Right atrium auricular region (tissue), 2 donors: ENCODE data around the gene TRPM1. TPM values are rescaled to one million over a fixed set of nuclear protein-coding genes. Genes with fewer than 3 reads are reported as not detected.
A peak's percentile ranks its signal among the peaks of the same experiment; 100 is the strongest.

Source experiments
- DNase-seq: peaks from one replicate; pipeline ENCODE4 v3.0.0-alpha.2; 2019; ENCODE audit warnings: low spot score
- H3K27ac ChIP-seq, 2 donors: fragments of 200-600 bp; sonication (generic); 1 replicate in 1 of 2; 2 replicates in 1 of 2; pipeline ENCODE4 v1.5.1; 2016 to 2019
- H3K27me3 ChIP-seq, 2 donors: fragments of 200-600 bp; sonication (generic); one replicate each; pipeline versions ENCODE4 v1.5.1 to v1.6.0; 2017 to 2019
- H3K36me3 ChIP-seq: fragments of 200-600 bp; sonication (generic); one replicate; pipeline ENCODE4 v1.5.1; 2016
- H3K4me1 ChIP-seq, 2 donors: fragments of 200-600 bp; sonication (generic); one replicate each; pipeline versions ENCODE4 v1.5.1 to v1.6.0; 2017 to 2019
- H3K4me3 ChIP-seq, 2 donors: fragments of 200-600 bp; sonication (generic); 1 replicate in 1 of 2; 2 replicates in 1 of 2; pipeline ENCODE4 v1.5.1; 2017 to 2019; ENCODE audit warnings: mild to moderate bottlenecking in 1 of 2, moderate library complexity in 1 of 2
- H3K9me3 ChIP-seq, 2 donors: fragments of 200-600 bp; sonication (generic); one replicate each; pipeline ENCODE4 v1.5.1; 2019
- CTCF ChIP-seq, 2 donors: fragments of 200-600 bp; sonication (generic); IDR thresholded peaks; one replicate each; pipeline ENCODE4 v1.5.1; 2019; ENCODE audit warnings: antibody characterized with exemption in 2 of 2
- total RNA-seq, 2 donors: library from RNA; depleted of rRNA; stranded (reverse); fragments of >200 nt; gene quantifications; one replicate each; pipeline ENCODE4 v1.1.0, GENCODE V29; 2016

Gene TRPM1
- total RNA-seq, 2 donors from 2014 or later, result not detected

- Histone ChIP-seq H3K27me3 (no peaks in the 10 kb centered on the region), H3K36me3 (no peaks in the 10 kb centered on the region), H3K9me3 (no peaks in the 10 kb centered on the region), H3K4me1 (peaks cover 0 to 11% of the 10 kb centered on the region in 2 donors), H3K4me3 (no peak overlapping the region), H3K27ac (no peak overlapping the region)
- TF ChIP-seq CTCF (IDR thresholded peaks at IDR 0.05), result no peak
- peak; percentile 56 for DNase-seq
These were observed 19.8 kb downstream of the TRPM1 start for GRCh38 chr15:31081588-31082250.

- Histone ChIP-seq H3K9me3 (no peaks in the 10 kb centered on the region), H3K4me3 (peak overlapping the region in 1 of 2 donors; percentile 25), H3K27me3 (no peaks in the 10 kb centered on the region), H3K4me1 (peaks cover 0 to 11% of the 10 kb centered on the region in 2 donors), H3K36me3 (no peaks in the 10 kb centered on the region), H3K27ac (no peak overlapping the region)
- no peak for TF ChIP-seq CTCF (IDR thresholded peaks at IDR 0.05)
- no peak for DNase-seq
These were observed 20.5 kb downstream of the TRPM1 start for GRCh38 chr15:31081056-31081455.

GRCh38 chr15:31080591-31081014, 20.9 kb downstream of the TRPM1 start:
- TF ChIP-seq CTCF (IDR thresholded peaks at IDR 0.05), result no peak
- DNase-seq, result peak; percentile 66
- Histone ChIP-seq H3K4me3 (peak overlapping the region in 1 of 2 donors; percentile 25), H3K9me3 (no peaks in the 10 kb centered on the region), H3K27ac (no peak overlapping the region), H3K27me3 (no peaks in the 10 kb centered on the region), H3K36me3 (no peaks in the 10 kb centered on the region), H3K4me1 (peaks cover 0 to 11% of the 10 kb centered on the region in 2 donors)

- H3K9me3 ChIP-seq, result no peaks in the 10 kb centered on the region
- peaks cover 0 to 11% of the 10 kb centered on the region in 2 donors for H3K4me1 ChIP-seq
- DNase-seq, result peak; percentile 43
- TF ChIP-seq CTCF (IDR thresholded peaks at IDR 0.05), result no peak
- no peak overlapping the region for H3K27ac ChIP-seq
- H3K4me3 ChIP-seq, result no peak overlapping the region
- H3K36me3 ChIP-seq, result no peaks in the 10 kb centered on the region
- no peaks in the 10 kb centered on the region for H3K27me3 ChIP-seq
These were observed 22.0 kb downstream of the TRPM1 start for GRCh38 chr15:31079519-31079918.

GRCh38 chr15:31078471-31078870, 23.1 kb downstream of the TRPM1 start:
- no peaks in the 10 kb centered on the region for H3K27me3 ChIP-seq
- no peaks in the 10 kb centered on the region for H3K36me3 ChIP-seq
- no peaks in the 10 kb centered on the region for H3K9me3 ChIP-seq
- peaks cover 0 to 9% of the 10 kb centered on the region in 2 donors for H3K4me1 ChIP-seq
- no peak overlapping the region for H3K4me3 ChIP-seq
- H3K27ac ChIP-seq, result no peak overlapping the region
- TF ChIP-seq CTCF (IDR thresholded peaks at IDR 0.05), result no peak
- DNase-seq, result no peak

GRCh38 chr15:31077941-31078340, 23.6 kb downstream of the TRPM1 start:
- DNase-seq, result peak; percentile 32
- no peaks in the 10 kb centered on the region for H3K36me3 ChIP-seq
- H3K9me3 ChIP-seq, result no peaks in the 10 kb centered on the region
- TF ChIP-seq CTCF (IDR thresholded peaks at IDR 0.05), result no peak
- peaks cover 0 to 6% of the 10 kb centered on the region in 2 donors for H3K4me1 ChIP-seq
- no peaks in the 10 kb centered on the region for H3K27me3 ChIP-seq
- no peak overlapping the region for H3K4me3 ChIP-seq
- H3K27ac ChIP-seq, result no peak overlapping the region
